ENCODE data around the gene RBM26.

DNA sequence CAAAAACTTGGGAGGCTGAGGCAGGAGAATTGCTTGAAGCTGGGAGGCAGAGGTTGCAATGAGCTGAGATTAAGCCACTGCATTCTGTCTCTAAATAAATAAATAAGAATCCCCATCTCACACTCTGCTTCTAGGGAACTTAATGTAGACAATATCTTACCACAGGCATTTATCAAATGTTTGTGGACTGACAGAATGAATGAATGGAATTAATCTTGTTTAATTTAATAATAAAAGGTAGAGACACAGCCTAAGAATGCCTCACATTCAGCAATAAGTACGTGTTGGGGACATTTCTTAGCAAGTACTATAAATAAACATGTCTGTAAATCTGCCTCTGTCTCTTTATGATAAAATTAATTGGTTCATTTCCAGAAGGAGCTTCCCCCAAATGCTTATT is 36.2 kb upstream of the RBM26 start:
- TF ChIP-seq CTCF (IDR thresholded peaks at IDR 0.05) = no peak
- no peak for TF ChIP-seq POLR2AphosphoS5 (IDR thresholded peaks at IDR 0.05)
- TF ChIP-seq POLR2A (IDR thresholded peaks at IDR 0.05) = no peak

All from prostate gland (tissue), 2 donors.